Endothelial cell of umbilical vein (primary cell): Measurements from ENCODE around the gene UCMA. TPM values are rescaled to one million over a fixed set of nuclear protein-coding genes. Genes with fewer than 3 reads are reported as not detected.
"Not testable (repeated sequence)": the region's sequence is repeated elsewhere in the genome, so short reads cannot be mapped to it uniquely, and the experiment has no call there.

ENCODE experiments used
- BruUV-seq: library from RNA; stranded (reverse); fragments of 400-500 nt; replicated peaks from 2 replicates; lab custom pipeline; 2021; lab: Mats Ljungman, UMichigan
- CTCF ChIA-PET: fragments of 300-600, 350-600 bp; sonication (Branson Sonifier 250); formaldehyde crosslinking; loops from one replicate; lab custom pipeline; 2021; ENCODE audit warnings: antibody characterized with exemption, inconsistent platforms; lab: Charles Lee
- POLR2A ChIA-PET: fragments of 300-600, 350-600 bp; sonication (Branson Sonifier 250); formaldehyde crosslinking; loops from one replicate; lab custom pipeline; 2021; ENCODE audit warnings: antibody characterized with exemption, inconsistent platforms; lab: Charles Lee
- DNase-seq: peaks from one replicate; pipeline ENCODE4 v3.0.0-alpha.2; 2011; ENCODE audit warnings: low read depth, low spot score
- FAIRE-seq: peaks from 2 replicates; lab custom pipeline; 2011; peaks lifted over from hg19 to GRCh38; lab: Jason Lieb, UNC
- H2AFZ ChIP-seq: 2 replicates; pipeline ENCODE4 v1.6.0; 2012; ENCODE audit warnings: low read depth, low read length, control low read depth, inconsistent platforms
- H3K27ac ChIP-seq: 2 replicates; pipeline ENCODE4 v1.5.1; 2011; ENCODE audit warnings: low read depth, mild to moderate bottlenecking, control low read depth, low read length, moderate library complexity; ENCODE audit not compliant: insufficient read depth
- H3K27me3 ChIP-seq, 2 experiments: 2 replicates each; pipeline versions ENCODE4 v1.6.0 to v1.6.1; 2011; ENCODE audit warnings: low read length in 2 of 2, mixed read lengths in 1 of 2; ENCODE audit not compliant: control insufficient read depth in 2 of 2, insufficient read depth in 2 of 2
- H3K36me3 ChIP-seq, 2 experiments: 2 replicates in 1 of 2; 3 replicates in 1 of 2; pipeline ENCODE4 v1.5.1; 2011; ENCODE audit warnings: low read length in 2 of 2, mild to moderate bottlenecking in 1 of 2, moderate library complexity in 1 of 2; ENCODE audit not compliant: control insufficient read depth in 2 of 2, insufficient read depth in 2 of 2; ENCODE audit errors: extremely low read depth in 1 of 2
- H3K4me1 ChIP-seq: 3 replicates; pipeline ENCODE4 v1.5.1; 2011; ENCODE audit warnings: mild to moderate bottlenecking, low read length; ENCODE audit not compliant: control insufficient read depth, insufficient read depth; ENCODE audit errors: extremely low read depth
- H3K4me2 ChIP-seq: 2 replicates; pipeline ENCODE4 v1.6.1; 2011; ENCODE audit warnings: low read length, control low read depth, mixed read lengths; ENCODE audit not compliant: insufficient read depth
- H3K4me3 ChIP-seq, 3 experiments: fragments of 200-600 bp in 1 of 3; sonication (generic), shearing (Covaris generic) in 1 of 3; replicated peaks in 1 of 3; 2 replicates each; pipeline ENCODE4 v1.5.1; 2011 to 2016; ENCODE audit warnings: control low read depth in 3 of 3, low read length in 3 of 3, mild to moderate bottlenecking in 2 of 3, inconsistent platforms in 1 of 3, low read depth in 1 of 3, moderate library complexity in 1 of 3; ENCODE audit not compliant: insufficient read depth in 1 of 3
- H3K79me2 ChIP-seq: 2 replicates; pipeline ENCODE4 v1.6.0; 2012; ENCODE audit warnings: low read length, inconsistent platforms; ENCODE audit not compliant: control insufficient read depth, insufficient read depth
- H3K9ac ChIP-seq: replicated peaks from 2 replicates; pipeline ENCODE3; 2011; ENCODE audit warnings: low read length, control low read depth; ENCODE audit not compliant: insufficient read depth; ENCODE audit errors: extremely low read depth
- H3K9me1 ChIP-seq: replicated peaks from 3 replicates; pipeline ENCODE4 v1.6.0; 2011; ENCODE audit warnings: mild to moderate bottlenecking, low read length; ENCODE audit not compliant: control insufficient read depth, insufficient read depth; ENCODE audit errors: extremely low read depth
- H3K9me3 ChIP-seq: replicated peaks from 2 replicates; pipeline ENCODE4 v1.5.1; 2012; ENCODE audit warnings: low read length, inconsistent platforms; ENCODE audit not compliant: control insufficient read depth, insufficient read depth
- H4K20me1 ChIP-seq: replicated peaks from 2 replicates; pipeline ENCODE3; 2011; ENCODE audit warnings: mild to moderate bottlenecking, low read length; ENCODE audit not compliant: control insufficient read depth, insufficient read depth; ENCODE audit errors: extremely low read depth
- EZH2 ChIP-seq: IDR thresholded peaks from 2 replicates; pipeline ENCODE4 v1.6.1; 2012; ENCODE audit warnings: borderline replicate concordance, low read depth, mild to moderate bottlenecking, moderate library complexity, low read length, inconsistent platforms; ENCODE audit not compliant: severe bottlenecking
- FOS ChIP-seq: IDR thresholded peaks from 2 replicates; pipeline ENCODE4 v1.6.1; 2011; ENCODE audit warnings: mild to moderate bottlenecking, low read length, moderate library complexity, borderline replicate concordance; ENCODE audit not compliant: insufficient read depth
- GATA2 ChIP-seq: IDR thresholded peaks from 2 replicates; pipeline ENCODE4 v1.7.0; 2011; ENCODE audit warnings: low read depth, mild to moderate bottlenecking, moderate library complexity, mixed read lengths, low read length; ENCODE audit not compliant: insufficient read length, insufficient read depth
- JUN ChIP-seq: IDR thresholded peaks from 2 replicates; pipeline ENCODE4 v1.6.1; 2011; ENCODE audit warnings: borderline replicate concordance, low read depth; ENCODE audit not compliant: insufficient read length, insufficient read depth
- MYC ChIP-seq: IDR thresholded peaks from one replicate; pipeline ENCODE4 v1.6.1; 2011; ENCODE audit warnings: mild to moderate bottlenecking, low read depth, low read length
- POLR2A ChIP-seq: IDR thresholded peaks from 2 replicates; pipeline ENCODE4 v1.6.1; 2012; ENCODE audit warnings: low read depth, mild to moderate bottlenecking, control low read depth, low read length
- POLR2AphosphoS5 ChIP-seq: IDR thresholded peaks from 2 replicates; pipeline ENCODE4 v1.6.1; 2012; ENCODE audit warnings: low read depth, mild to moderate bottlenecking, control low read depth, low read length, moderate library complexity; ENCODE audit not compliant: insufficient read depth
- dilution Hi-C: fragments of 300-500 bp; cut with MboI; formaldehyde crosslinking; loops from one replicate; pipeline ENCODE4 v1.15.0; 2019; ENCODE audit warnings: low sequenced_read_pairs; ENCODE audit not compliant: extremely low pct_ligation_motif_present
- intact Hi-C: fragments of 100-400 bp; cut with micrococcal nuclease; formaldehyde crosslinking; loops from one replicate; pipeline ENCODE4 v1.10.0; 2022
- polyA plus RNA-seq, 4 experiments: library from polyadenylated mRNA; depleted of rRNA in 3 of 4; stranded (reverse) in 3 of 4; unstranded in 1 of 4; fragments of >200 nt; gene quantifications; 2 replicates each; pipeline versions ENCODE4 v1.2.1 to v1.2.3, GENCODE V29; 2011 to 2012; ENCODE audit warnings: missing spikeins in 1 of 4
- total RNA-seq: library from RNA; stranded (reverse); gene quantifications from 2 replicates; pipeline ENCODE4 v1.2.3, GENCODE V29; 2021
- TF ChIP-seq, protein P1 (sequence below), 2 donors: IDR thresholded peaks; 1 replicate in 1 of 2; 2 replicates in 1 of 2; pipeline ENCODE4 v1.5.1; 2011; ENCODE audit warnings: low read length in 2 of 2, mild to moderate bottlenecking in 2 of 2, moderate library complexity in 2 of 2, control low read depth in 1 of 2, inconsistent platforms in 1 of 2, low read depth in 1 of 2; ENCODE audit not compliant: insufficient read depth in 1 of 2; ENCODE audit errors: extremely low read depth in 1 of 2
- TF ChIP-seq, protein P2 (sequence below): IDR thresholded peaks from 2 replicates; pipeline ENCODE4 v1.6.1; 2011; ENCODE audit not compliant: insufficient read depth, insufficient read length

UCMA gene
- total and polyA plus RNA-seq, 2 donors (not counting 3 experiments of a cell fraction or from before 2014, with no cell fraction given): not detected

GRCh38 chr10:13276749-13277365, 42.7 kb upstream of the UCMA start:
- intact Hi-C loops (no loop called here), dilution Hi-C loops (no loop called here)
- Histone ChIP-seq H3K4me3 (no peak overlapping the region), H3K9me1 (no peaks in the 10 kb centered on the region), H3K27ac (no peak overlapping the region), H3K36me3 (no peaks in the 10 kb centered on the region), H3K9ac (no peak overlapping the region), H3K4me2 (no peak overlapping the region), H3K79me2 (no peaks in the 10 kb centered on the region), H3K4me1 (no peaks in the 10 kb centered on the region), H3K27me3 (no peaks in the 10 kb centered on the region), H4K20me1 (no peaks in the 10 kb centered on the region), H3K9me3 (no peaks in the 10 kb centered on the region), H2AFZ (no peak overlapping the region)
- TF ChIP-seq, protein P1, sequence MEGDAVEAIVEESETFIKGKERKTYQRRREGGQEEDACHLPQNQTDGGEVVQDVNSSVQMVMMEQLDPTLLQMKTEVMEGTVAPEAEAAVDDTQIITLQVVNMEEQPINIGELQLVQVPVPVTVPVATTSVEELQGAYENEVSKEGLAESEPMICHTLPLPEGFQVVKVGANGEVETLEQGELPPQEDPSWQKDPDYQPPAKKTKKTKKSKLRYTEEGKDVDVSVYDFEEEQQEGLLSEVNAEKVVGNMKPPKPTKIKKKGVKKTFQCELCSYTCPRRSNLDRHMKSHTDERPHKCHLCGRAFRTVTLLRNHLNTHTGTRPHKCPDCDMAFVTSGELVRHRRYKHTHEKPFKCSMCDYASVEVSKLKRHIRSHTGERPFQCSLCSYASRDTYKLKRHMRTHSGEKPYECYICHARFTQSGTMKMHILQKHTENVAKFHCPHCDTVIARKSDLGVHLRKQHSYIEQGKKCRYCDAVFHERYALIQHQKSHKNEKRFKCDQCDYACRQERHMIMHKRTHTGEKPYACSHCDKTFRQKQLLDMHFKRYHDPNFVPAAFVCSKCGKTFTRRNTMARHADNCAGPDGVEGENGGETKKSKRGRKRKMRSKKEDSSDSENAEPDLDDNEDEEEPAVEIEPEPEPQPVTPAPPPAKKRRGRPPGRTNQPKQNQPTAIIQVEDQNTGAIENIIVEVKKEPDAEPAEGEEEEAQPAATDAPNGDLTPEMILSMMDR (IDR thresholded peaks at IDR 0.05; ENCODE audit: extremely low read depth in 1 of 2, insufficient read depth in 1 of 2, low read depth in 1 of 2, low read length in 2 of 2): no peak
- TF ChIP-seq EZH2: no peak
- no peak for TF ChIP-seq JUN
- TF ChIP-seq GATA2: no peak
- TF ChIP-seq POLR2A: no peak
- no peak for TF ChIP-seq FOS
- TF ChIP-seq, protein P2, sequence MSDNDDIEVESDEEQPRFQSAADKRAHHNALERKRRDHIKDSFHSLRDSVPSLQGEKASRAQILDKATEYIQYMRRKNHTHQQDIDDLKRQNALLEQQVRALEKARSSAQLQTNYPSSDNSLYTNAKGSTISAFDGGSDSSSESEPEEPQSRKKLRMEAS: no peak
- TF ChIP-seq POLR2AphosphoS5: no peak
- no peak for TF ChIP-seq MYC
- no peak for FAIRE-seq
- ChIA-PET POLR2A (no interaction called here), CTCF (interaction anchor here (1.2 kb wide), 1 partner anchor 9 kb away, joined by 3 read pairs; no protein-coding TSS in a partner anchor)
- no TSS peak for BruUV-seq
- DNase-seq: no peak

DNA sequence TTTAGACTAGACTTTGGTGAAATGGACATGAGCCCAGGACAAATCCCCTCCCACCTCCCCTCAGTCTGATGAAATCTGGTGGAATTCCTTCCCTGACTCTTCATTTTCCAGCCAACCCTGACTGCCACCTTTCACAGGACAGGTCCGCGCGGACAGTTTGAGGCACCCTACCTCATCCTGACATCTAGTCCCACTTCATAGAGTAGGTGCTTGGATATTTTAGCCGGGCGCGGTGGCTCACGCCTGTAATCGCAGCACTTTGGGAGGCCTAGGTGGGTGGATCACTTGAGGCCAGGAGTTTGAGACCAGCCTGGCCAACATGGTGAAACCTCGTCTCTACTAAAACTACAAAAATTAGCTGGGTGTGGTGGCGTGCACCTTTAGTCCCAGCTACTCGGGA, 42.0 kb upstream of the UCMA start:
- intact Hi-C loops, H3K27me3 ChIP-seq, H3K9ac ChIP-seq, BruUV-seq, H3K9me3 ChIP-seq, dilution Hi-C loops, H3K4me1 ChIP-seq, H3K79me2 ChIP-seq, DNase-seq, H3K4me3 ChIP-seq, FAIRE-seq, POLR2A ChIA-PET, H3K36me3 ChIP-seq, H2AFZ ChIP-seq, H3K4me2 ChIP-seq, H3K9me1 ChIP-seq, H4K20me1 ChIP-seq, H3K27ac ChIP-seq: not testable (repeated sequence)
- CTCF ChIA-PET: interaction anchor here (1.2 kb wide), 1 partner anchor 10 kb away, joined by 3 read pairs; no protein-coding TSS in a partner anchor
